RWPE2 (cell line): ENCODE results near the gene ARF1.

Source experiments
- ATAC-seq: fragments of 200-7000 bp; cut with Tn5 transposase; 3 replicates; pipeline ENCODE4 v1.9.1; 2021; ENCODE audit warnings: low read depth
- DNase-seq: peaks from one replicate; pipeline ENCODE4 v3.0.0-alpha.2; 2020; ENCODE audit warnings: low spot score
- H3K27ac ChIP-seq: fragments of 450-650 bp; 2 replicates; pipeline ENCODE4 v1.5.1; 2017; ENCODE audit warnings: mild to moderate bottlenecking; ENCODE audit not compliant: poor library complexity, severe bottlenecking
- H3K27me3 ChIP-seq: fragments of 250-450 bp; sonication (Bioruptor Pico); 2 replicates; pipeline ENCODE4 v1.5.1; 2021; ENCODE audit warnings: mild to moderate bottlenecking, moderate library complexity; ENCODE audit not compliant: insufficient read depth, poor library complexity, severe bottlenecking
- H3K36me3 ChIP-seq: fragments of 250-450 bp; sonication (Bioruptor Pico); 2 replicates; pipeline ENCODE4 v1.5.1; 2020; ENCODE audit warnings: low read depth, mild to moderate bottlenecking, moderate library complexity
- H3K4me1 ChIP-seq: fragments of 250-450 bp; sonication (Bioruptor Pico); 2 replicates; pipeline ENCODE4 v1.5.1; 2021; ENCODE audit warnings: mild to moderate bottlenecking, moderate library complexity; ENCODE audit not compliant: insufficient read depth, poor library complexity, severe bottlenecking
- H3K4me3 ChIP-seq: fragments of 250-450 bp; sonication (Bioruptor Pico); 2 replicates; pipeline ENCODE4 v1.5.1; 2021; ENCODE audit warnings: mild to moderate bottlenecking, moderate library complexity; ENCODE audit not compliant: severe bottlenecking
- H3K9me3 ChIP-seq: fragments of 250-450 bp; sonication (Bioruptor Pico); 2 replicates; pipeline ENCODE4 v1.5.1; 2021; ENCODE audit warnings: mild to moderate bottlenecking, moderate library complexity; ENCODE audit not compliant: severe bottlenecking
- CTCF ChIP-seq: fragments of 450-650 bp; IDR thresholded peaks from one replicate; pipeline ENCODE4 v1.5.1; 2017; ENCODE audit warnings: mild to moderate bottlenecking, moderate library complexity; ENCODE audit not compliant: poor library complexity, severe bottlenecking

Gene ARF1

DNA sequence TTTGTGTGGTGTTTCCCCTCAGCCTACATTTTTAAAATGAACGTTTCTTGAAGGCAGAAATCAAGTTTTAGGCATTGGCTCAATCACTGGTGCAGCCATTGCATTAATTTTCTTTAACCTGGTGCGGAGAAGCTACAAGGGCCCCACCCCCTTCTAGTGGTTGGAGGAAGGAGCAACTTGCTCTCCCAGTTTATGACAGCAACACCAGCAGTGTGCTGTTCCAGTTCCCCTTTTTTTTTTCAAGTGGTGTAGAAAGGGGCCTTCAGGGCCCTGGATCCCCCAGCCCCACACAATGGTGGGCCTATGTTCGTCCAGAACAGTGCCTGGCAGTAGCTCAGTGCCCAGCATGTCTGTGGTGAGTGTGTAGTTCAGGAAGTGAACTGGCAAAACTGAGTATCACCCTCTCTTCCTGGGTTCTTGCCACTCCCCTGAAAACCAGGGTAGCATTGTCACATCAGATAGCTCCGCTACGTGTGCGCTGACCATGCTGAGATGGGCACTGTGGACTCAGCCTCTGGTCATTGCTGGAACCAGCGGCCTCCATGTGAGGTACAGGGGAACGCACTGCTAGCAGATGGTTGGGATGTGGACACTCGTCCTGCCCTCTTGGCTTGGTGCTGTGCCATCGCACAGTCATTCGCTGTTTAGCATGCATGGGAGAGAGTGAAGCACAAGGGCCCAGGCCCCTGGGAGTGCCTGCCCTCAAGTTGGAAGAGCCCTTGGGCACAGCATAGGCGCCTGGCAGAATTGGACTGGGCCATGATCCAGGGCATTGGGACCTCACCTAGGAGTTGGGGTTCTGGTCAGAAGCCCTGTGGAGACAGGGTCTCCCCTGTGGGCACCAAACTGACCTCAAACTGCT, 7.2 kb downstream of the ARF1 start:
- no peak for ATAC-seq
- H3K27ac ChIP-seq, result no peak overlapping the region
- H3K9me3 ChIP-seq, result no peaks in the 10 kb centered on the region
- no peak overlapping the region for H3K4me3 ChIP-seq
- H3K36me3 ChIP-seq, result peaks cover 30% of the 10 kb centered on the region
- no peaks in the 10 kb centered on the region for H3K27me3 ChIP-seq
- DNase-seq, result no peak
- no peak for TF ChIP-seq CTCF
- peaks cover 37% of the 10 kb centered on the region for H3K4me1 ChIP-seq

DNA sequence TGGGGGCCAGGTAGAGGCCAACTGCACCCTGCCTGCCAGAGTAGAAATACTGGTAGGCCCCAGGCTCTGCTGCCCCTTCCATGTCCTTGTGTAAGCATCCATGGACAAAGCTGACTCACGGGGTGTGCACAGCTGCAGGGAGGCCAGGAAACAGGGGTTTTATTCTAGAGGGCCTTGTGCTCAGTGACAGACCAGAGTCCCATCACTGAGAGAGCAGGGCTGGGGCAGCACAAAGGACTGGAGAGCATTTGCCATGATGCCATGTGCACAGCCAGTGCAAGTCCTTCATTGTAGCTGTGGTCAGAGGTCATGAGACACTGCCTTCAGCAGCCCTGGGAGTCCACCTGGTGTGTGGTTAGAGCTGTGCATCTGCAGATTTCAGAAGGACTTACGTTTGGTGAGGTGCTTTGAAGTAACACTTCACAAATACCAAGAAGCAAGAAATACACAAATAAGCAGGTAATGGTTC, 8.1 kb downstream of the ARF1 start:
- TF ChIP-seq CTCF, result no peak
- ATAC-seq, result no peak
- Histone ChIP-seq H3K4me1 (peaks cover 28% of the 10 kb centered on the region), H3K9me3 (no peaks in the 10 kb centered on the region), H3K36me3 (peaks cover 27% of the 10 kb centered on the region), H3K4me3 (no peak overlapping the region), H3K27ac (no peak overlapping the region), H3K27me3 (no peaks in the 10 kb centered on the region)
- no peak for DNase-seq

DNA sequence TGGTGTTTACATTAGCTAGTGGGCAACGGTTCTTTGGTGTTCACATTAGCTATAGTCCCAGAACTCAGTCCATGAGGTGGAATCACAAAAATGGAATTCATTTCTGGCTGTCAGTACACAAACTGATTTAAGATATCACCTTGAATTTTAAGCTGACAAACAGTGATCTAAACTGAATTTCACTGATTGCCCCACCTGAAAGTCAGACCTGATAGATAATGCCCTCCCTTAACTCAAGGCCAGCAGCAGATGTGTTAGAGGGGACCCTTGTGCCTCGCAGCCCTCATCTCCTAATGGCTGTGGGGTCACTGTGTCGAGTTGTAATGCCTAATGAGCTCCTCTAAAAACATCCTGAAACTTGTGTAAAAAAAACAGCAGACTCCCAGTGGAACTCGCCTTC, 8.6 kb downstream of the ARF1 start:
- H3K4me1 ChIP-seq, result peaks cover 24% of the 10 kb centered on the region
- no peaks in the 10 kb centered on the region for H3K27me3 ChIP-seq
- H3K36me3 ChIP-seq, result peaks cover 27% of the 10 kb centered on the region
- DNase-seq (no peak), ATAC-seq (no peak)
- TF ChIP-seq CTCF, result no peak
- no peak overlapping the region for H3K27ac ChIP-seq
- H3K4me3 ChIP-seq, result no peak overlapping the region
- no peaks in the 10 kb centered on the region for H3K9me3 ChIP-seq

GRCh38 chr1:228092342-228093049, 10.0 kb downstream of the ARF1 start:
- no peak for TF ChIP-seq CTCF
- no peak overlapping the region for H3K27ac ChIP-seq
- no peak for DNase-seq
- peaks cover 27% of the 10 kb centered on the region for H3K36me3 ChIP-seq
- H3K4me1 ChIP-seq, result peaks cover 13% of the 10 kb centered on the region
- no peaks in the 10 kb centered on the region for H3K9me3 ChIP-seq
- no peaks in the 10 kb centered on the region for H3K27me3 ChIP-seq
- H3K4me3 ChIP-seq, result no peak overlapping the region
- ATAC-seq, result no peak
